Liver (tissue), 3 donors: ENCODE measurements around the gene LRRC8A.

Source experiments
- ATF3 ChIP-seq: IDR thresholded peaks from 2 replicates; pipeline ENCODE4 v1.6.1; 2016; ENCODE audit warnings: antibody characterized with exemption
- EGR1 ChIP-seq, 2 donors: IDR thresholded peaks; 2 replicates each; pipeline ENCODE4 v1.6.1; 2016 to 2018; ENCODE audit warnings: antibody characterized with exemption in 2 of 2, low read depth in 2 of 2
- GABPA ChIP-seq, 2 donors: IDR thresholded peaks in 1 of 2; conservative IDR thresholded peaks in 1 of 2; 2 replicates each; pipeline ENCODE4 v1.6.1; 2016; ENCODE audit warnings: antibody characterized with exemption in 2 of 2, mild to moderate bottlenecking in 1 of 2, moderate library complexity in 1 of 2
- JUND ChIP-seq, 2 donors: IDR thresholded peaks; 2 replicates each; pipeline ENCODE4 v1.6.1; 2016; ENCODE audit warnings: antibody characterized with exemption in 2 of 2
- MAX ChIP-seq: IDR thresholded peaks from 2 replicates; pipeline ENCODE4 v1.6.1; 2016; ENCODE audit warnings: antibody characterized with exemption
- NR2F2 ChIP-seq: IDR thresholded peaks from 2 replicates; pipeline ENCODE4 v1.6.1; 2016; ENCODE audit warnings: antibody characterized with exemption
- RAD21 ChIP-seq, 2 donors: IDR thresholded peaks; 2 replicates each; pipeline ENCODE4 v1.6.1; 2016; ENCODE audit warnings: antibody characterized with exemption in 2 of 2, mild to moderate bottlenecking in 2 of 2
- REST ChIP-seq: IDR thresholded peaks from 2 replicates; pipeline ENCODE4 v1.6.1; 2016; ENCODE audit warnings: antibody characterized with exemption, mild to moderate bottlenecking
- RXRA ChIP-seq, 2 donors: IDR thresholded peaks; 2 replicates each; pipeline ENCODE4 v1.6.1; 2017 to 2018; ENCODE audit warnings: antibody characterized with exemption in 2 of 2, mild to moderate bottlenecking in 1 of 2
- SP1 ChIP-seq: IDR thresholded peaks from 2 replicates; pipeline ENCODE4 v1.6.1; 2018; ENCODE audit warnings: antibody characterized with exemption, mild to moderate bottlenecking
- TAF1 ChIP-seq: conservative IDR thresholded peaks from 2 replicates; pipeline ENCODE4 v1.6.1; 2016; ENCODE audit warnings: antibody characterized with exemption, mild to moderate bottlenecking
- YY1 ChIP-seq: IDR thresholded peaks from 2 replicates; pipeline ENCODE4 v1.6.1; 2016; ENCODE audit warnings: antibody characterized with exemption, mild to moderate bottlenecking
- ZBTB33 ChIP-seq: IDR thresholded peaks from 2 replicates; pipeline ENCODE4 v1.6.1; 2016; ENCODE audit warnings: antibody characterized with exemption
- TF ChIP-seq, protein P1 (sequence below): fragments of 150-350 bp; IDR thresholded peaks from 2 replicates; pipeline ENCODE4 v1.5.1; 2017; ENCODE audit warnings: improper control_type of control experiment, low read depth, low read length; ENCODE audit not compliant: missing input control
- donor health status: healthy.
- donor health status: healthy.

GRCh38 chr9:128898845-128899565 is 17.1 kb downstream of the LRRC8A start:
- TF ChIP-seq NR2F2 (no peak), ATF3 (no peak), RAD21 (IDR thresholded peaks at IDR 0.05) (no peak), REST (no peak), TAF1 (no peak), SP1 (no peak), JUND (IDR thresholded peaks at IDR 0.05) (no peak), MAX (no peak), GABPA (IDR thresholded peaks at IDR 0.05 in 1 of 2, conservative IDR thresholded peaks at IDR 0.05 in 1 of 2) (no peak), EGR1 (IDR thresholded peaks at IDR 0.05; ENCODE audit: low read depth in 2 of 2) (no peak), RXRA (IDR thresholded peaks at IDR 0.05) (no peak), YY1 (no peak), ZBTB33 (no peak)
- TF ChIP-seq, protein P1, sequence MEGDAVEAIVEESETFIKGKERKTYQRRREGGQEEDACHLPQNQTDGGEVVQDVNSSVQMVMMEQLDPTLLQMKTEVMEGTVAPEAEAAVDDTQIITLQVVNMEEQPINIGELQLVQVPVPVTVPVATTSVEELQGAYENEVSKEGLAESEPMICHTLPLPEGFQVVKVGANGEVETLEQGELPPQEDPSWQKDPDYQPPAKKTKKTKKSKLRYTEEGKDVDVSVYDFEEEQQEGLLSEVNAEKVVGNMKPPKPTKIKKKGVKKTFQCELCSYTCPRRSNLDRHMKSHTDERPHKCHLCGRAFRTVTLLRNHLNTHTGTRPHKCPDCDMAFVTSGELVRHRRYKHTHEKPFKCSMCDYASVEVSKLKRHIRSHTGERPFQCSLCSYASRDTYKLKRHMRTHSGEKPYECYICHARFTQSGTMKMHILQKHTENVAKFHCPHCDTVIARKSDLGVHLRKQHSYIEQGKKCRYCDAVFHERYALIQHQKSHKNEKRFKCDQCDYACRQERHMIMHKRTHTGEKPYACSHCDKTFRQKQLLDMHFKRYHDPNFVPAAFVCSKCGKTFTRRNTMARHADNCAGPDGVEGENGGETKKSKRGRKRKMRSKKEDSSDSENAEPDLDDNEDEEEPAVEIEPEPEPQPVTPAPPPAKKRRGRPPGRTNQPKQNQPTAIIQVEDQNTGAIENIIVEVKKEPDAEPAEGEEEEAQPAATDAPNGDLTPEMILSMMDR: no peak
